H1 (cell line): Measurements from ENCODE around the gene GABBR1. TPM values are rescaled to one million over a fixed set of nuclear protein-coding genes. Genes with fewer than 3 reads are reported as not detected.

Experiments
- CTCF ChIA-PET: fragments of 300-600 bp; sonication (Branson Sonifier 250); formaldehyde crosslinking; loops from one replicate; lab custom pipeline; 2021; ENCODE audit not compliant: partially characterized antibody; lab: Charles Lee
- POLR2A ChIA-PET: fragments of 300-600 bp; sonication (Branson Sonifier 250); formaldehyde crosslinking; loops from one replicate; lab custom pipeline; 2021; ENCODE audit warnings: inconsistent platforms; ENCODE audit not compliant: partially characterized antibody; lab: Charles Lee
- DNase-seq, 2 experiments: peaks; one replicate each; pipeline versions ENCODE4 v3.0.0 to v3.0.0-alpha.2; 2010 to 2022; ENCODE audit warnings: low spot score in 2 of 2, low read depth in 1 of 2, mixed read lengths in 1 of 2
- FAIRE-seq: peaks from 2 replicates; lab custom pipeline; 2011; peaks lifted over from hg19 to GRCh38; lab: Jason Lieb, UNC
- H2AFZ ChIP-seq: 2 replicates; pipeline ENCODE4 v1.8.1; 2012; ENCODE audit warnings: low read length, inconsistent platforms
- H2AK5ac ChIP-seq: 2 replicates; pipeline ENCODE4 v1.6.1; 2013; ENCODE audit warnings: low read depth, low read length
- H2BK120ac ChIP-seq: replicated peaks from 2 replicates; pipeline ENCODE3; 2013; ENCODE audit warnings: low read depth, low read length, inconsistent platforms
- H2BK12ac ChIP-seq: 2 replicates; pipeline ENCODE4 v1.6.1; 2013; ENCODE audit warnings: low read depth, low read length
- H2BK15ac ChIP-seq: 2 replicates; pipeline ENCODE4 v1.6.1; 2013; ENCODE audit warnings: low read length
- H2BK20ac ChIP-seq: 2 replicates; pipeline ENCODE4 v1.6.1; 2013; ENCODE audit warnings: low read length
- H2BK5ac ChIP-seq: 2 replicates; pipeline ENCODE4 v1.6.1; 2013; ENCODE audit warnings: low read depth, low read length
- H3K14ac ChIP-seq: 2 replicates; pipeline ENCODE4 v1.6.1; 2013; ENCODE audit warnings: inconsistent platforms; ENCODE audit not compliant: insufficient read length
- H3K18ac ChIP-seq: 2 replicates; pipeline ENCODE4 v1.6.1; 2013; ENCODE audit warnings: low read length; ENCODE audit errors: extremely low read depth
- H3K23ac ChIP-seq: 2 replicates; pipeline ENCODE4 v1.6.1; 2013; ENCODE audit warnings: inconsistent platforms; ENCODE audit not compliant: insufficient read length
- H3K23me2 ChIP-seq: 2 replicates; pipeline ENCODE4 v1.6.1; 2013; ENCODE audit warnings: low read depth, low read length
- H3K27ac ChIP-seq: 2 replicates; pipeline ENCODE4 v1.6.1; 2011; ENCODE audit warnings: low read depth, low read length, inconsistent platforms
- H3K27me3 ChIP-seq, 4 experiments: replicated peaks in 1 of 4; 1 replicate in 1 of 4; 2 replicates in 3 of 4; pipeline versions ENCODE4 v1.6.1 to v1.8.1; 2011 to 2013; ENCODE audit warnings: low read length in 3 of 4, mild to moderate bottlenecking in 3 of 4, inconsistent platforms in 2 of 4, mixed read lengths in 2 of 4, moderate library complexity in 1 of 4; ENCODE audit not compliant: control insufficient read depth in 3 of 4, insufficient read depth in 3 of 4; ENCODE audit errors: extremely low read depth in 1 of 4
- H3K36me3 ChIP-seq, 4 experiments: 2 replicates each; pipeline versions ENCODE4 v1.6.1 to v1.8.1; 2011 to 2013; ENCODE audit warnings: mild to moderate bottlenecking in 4 of 4, low read length in 3 of 4, moderate library complexity in 2 of 4, control low read depth in 1 of 4, inconsistent platforms in 1 of 4; ENCODE audit not compliant: insufficient read depth in 4 of 4, control insufficient read depth in 2 of 4
- H3K4ac ChIP-seq: replicated peaks from 2 replicates; pipeline ENCODE3; 2013; ENCODE audit warnings: low read length, low read depth, mixed read lengths, inconsistent platforms; ENCODE audit not compliant: insufficient read length
- H3K4me1 ChIP-seq, 4 experiments: replicated peaks in 1 of 4; 1 replicate in 1 of 4; 2 replicates in 3 of 4; pipeline versions ENCODE4 v1.6.1 to v1.8.1; 2011 to 2013; ENCODE audit warnings: low read length in 3 of 4, inconsistent platforms in 2 of 4, mixed read lengths in 1 of 4; ENCODE audit not compliant: insufficient read depth in 4 of 4, control insufficient read depth in 3 of 4
- H3K4me2 ChIP-seq, 2 experiments: 2 replicates each; pipeline versions ENCODE4 v1.6.1 to v1.8.1; 2011 to 2013; ENCODE audit warnings: low read depth in 2 of 2, low read length in 2 of 2, control low read depth in 1 of 2, inconsistent platforms in 1 of 2, mild to moderate bottlenecking in 1 of 2; ENCODE audit not compliant: insufficient read depth in 1 of 2
- H3K4me3 ChIP-seq, 4 experiments: fragments of 200-600, 300-600 bp in 1 of 4; sonication (generic), shearing (Covaris generic), sonication (Bioruptor Twin) in 1 of 4; 2 replicates each; pipeline versions ENCODE4 v1.5.1 to v1.8.1; 2011 to 2016; ENCODE audit warnings: low read length in 4 of 4, low read depth in 3 of 4, control low read depth in 2 of 4, inconsistent platforms in 2 of 4, mild to moderate bottlenecking in 2 of 4, mixed read lengths in 1 of 4, moderate library complexity in 1 of 4; ENCODE audit not compliant: insufficient read depth in 2 of 4; ENCODE audit errors: extremely low read depth in 1 of 4
- H3K56ac ChIP-seq: replicated peaks from 2 replicates; pipeline ENCODE3; 2013; ENCODE audit warnings: low read depth, mild to moderate bottlenecking, mixed read lengths, low read length, inconsistent platforms; ENCODE audit not compliant: insufficient read length
- H3K79me1 ChIP-seq: 2 replicates; pipeline ENCODE4 v1.6.1; 2013; ENCODE audit warnings: low read depth, low read length, control low read depth
- H3K79me2 ChIP-seq, 2 experiments: 2 replicates each; pipeline versions ENCODE4 v1.6.1 to v1.8.1; 2012 to 2013; ENCODE audit warnings: low read length in 2 of 2, mild to moderate bottlenecking in 2 of 2, inconsistent platforms in 1 of 2; ENCODE audit not compliant: insufficient read depth in 2 of 2, control insufficient read depth in 1 of 2
- H3K9ac ChIP-seq, 4 experiments: replicated peaks in 1 of 4; 1 replicate in 1 of 4; 2 replicates in 3 of 4; pipeline versions ENCODE4 v1.6.1 to v1.8.1; 2011 to 2013; ENCODE audit warnings: low read depth in 3 of 4, low read length in 3 of 4, control low read depth in 2 of 4, mild to moderate bottlenecking in 2 of 4, moderate library complexity in 2 of 4, inconsistent platforms in 1 of 4; ENCODE audit errors: extremely low read depth in 1 of 4
- H3K9me3 ChIP-seq, 2 experiments: 2 replicates each; pipeline versions ENCODE4 v1.6.1 to v1.8.1; 2012 to 2013; ENCODE audit warnings: mild to moderate bottlenecking in 2 of 2, moderate library complexity in 2 of 2, control low read depth in 1 of 2, inconsistent platforms in 1 of 2, low read depth in 1 of 2, low read length in 1 of 2, mixed read lengths in 1 of 2; ENCODE audit not compliant: insufficient read depth in 2 of 2
- H4K20me1 ChIP-seq, 2 experiments: replicated peaks in 1 of 2; 2 replicates each; pipeline versions ENCODE3 to v1.8.1; 2011 to 2013; ENCODE audit warnings: inconsistent platforms in 2 of 2, low read length in 2 of 2, mild to moderate bottlenecking in 1 of 2; ENCODE audit not compliant: insufficient read depth in 2 of 2, control insufficient read depth in 1 of 2
- H4K5ac ChIP-seq: 2 replicates; pipeline ENCODE4 v1.6.1; 2013; ENCODE audit warnings: low read length, low read depth, mixed read lengths, inconsistent platforms; ENCODE audit not compliant: insufficient read length
- H4K8ac ChIP-seq: 2 replicates; pipeline ENCODE4 v1.8.0; 2013; ENCODE audit warnings: mild to moderate bottlenecking, moderate library complexity, low read length, inconsistent platforms; ENCODE audit not compliant: insufficient read depth; ENCODE audit errors: extremely low read depth
- H4K91ac ChIP-seq: replicated peaks from 2 replicates; pipeline ENCODE3; 2013; ENCODE audit warnings: low read length, mixed read lengths, inconsistent platforms; ENCODE audit not compliant: insufficient read length
- CREB1 ChIP-seq: IDR thresholded peaks from 2 replicates; pipeline ENCODE4 v1.6.1; 2012; ENCODE audit warnings: inconsistent platforms
- RBBP5 ChIP-seq: IDR thresholded peaks from 2 replicates; pipeline ENCODE4 v1.7.1; 2012; ENCODE audit warnings: low read depth, mild to moderate bottlenecking, inconsistent platforms, low read length, moderate library complexity, borderline replicate concordance
- RFX5 ChIP-seq: IDR thresholded peaks from 2 replicates; pipeline ENCODE4 v1.6.1; 2011; ENCODE audit warnings: low read depth, low read length, improper control_type of control experiment, borderline replicate concordance
- SP1 ChIP-seq: IDR thresholded peaks from 2 replicates; pipeline ENCODE4 v1.6.1; 2011; ENCODE audit warnings: low read depth, low read length
- SRF ChIP-seq: IDR thresholded peaks from 2 replicates; pipeline ENCODE4 v1.6.1; 2011; ENCODE audit warnings: mild to moderate bottlenecking, low read depth, low read length, moderate library complexity
- WGBS, 2 experiments: shearing (Covaris generic) in 1 of 2; methylation state at CpG; one replicate each; pipeline versions ENCODE4 v1.1.6 to v1.1.7; 2013 to 2015; ENCODE audit warnings: low lambda C conversion rate in 2 of 2, mixed read lengths in 2 of 2, inconsistent platforms in 1 of 2, low coverage in 1 of 2, missing lambda C conversion rate in 1 of 2; ENCODE audit not compliant: insufficient replicate concordance in 2 of 2, insufficient coverage in 1 of 2, insufficient read length in 1 of 2; ENCODE audit errors: extremely low coverage in 1 of 2, missing lambda C conversion rate in 1 of 2; 5-methylcytosine and 5-hydroxymethylcytosine counted together
- polyA plus RNA-seq, 7 experiments: library from polyadenylated mRNA; depleted of rRNA in 3 of 7; stranded (reverse) in 5 of 7; unstranded in 2 of 7; fragments of >200 nt in 5 of 7; fragments of 200-250 nt in 2 of 7; gene quantifications; 1 replicate in 5 of 7; 2 replicates in 1 of 7; 4 replicates in 1 of 7; pipeline versions ENCODE4 v1.2.1 to v1.2.3, GENCODE V29; 2011 to 2013; ENCODE audit warnings: missing spikeins in 2 of 7, mixed read lengths in 2 of 7
- total RNA-seq: library from RNA; stranded (reverse); fragmentation: NEBNext Ultra II Directional; extraction: Animal tissue kit (Norgen Biotek cat#: 25700); gene quantifications from 2 replicates; pipeline ENCODE4 v1.2.1, GENCODE V29; 2021

The GABBR1 gene
- total and polyA plus RNA-seq, 2 of the 8 experiments (the other 6 are each of a cell fraction or from before 2014, with no cell fraction given) = 75.9 to 78.3 TPM

DNA sequence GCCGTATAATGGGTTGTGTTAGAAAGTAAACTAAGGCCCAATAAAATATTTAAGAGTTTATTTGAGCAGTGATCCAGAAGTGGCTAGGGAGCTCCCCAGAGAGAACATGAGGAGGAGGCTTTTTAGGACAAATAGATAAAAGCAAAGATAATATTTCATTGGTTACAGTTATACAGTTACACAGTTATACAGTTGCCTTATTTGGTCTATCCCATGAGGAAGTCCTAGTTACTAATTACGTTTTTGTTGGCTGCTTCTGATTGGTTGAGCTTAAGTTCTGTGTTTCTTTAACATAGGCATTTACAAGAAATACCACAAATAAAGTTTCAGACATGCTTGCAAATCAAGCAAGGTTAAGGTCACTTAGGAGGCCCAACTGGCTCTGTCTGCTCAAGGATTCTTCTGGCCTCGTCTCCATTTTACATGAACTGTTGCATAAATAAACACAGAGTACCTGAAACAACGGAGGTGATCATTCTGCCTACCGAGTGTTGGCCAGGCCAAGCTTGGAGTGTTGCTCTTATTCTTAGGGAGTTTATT is 80.4 kb downstream of the GABBR1 start:
- H2BK120ac ChIP-seq = no peak overlapping the region
- H3K9ac ChIP-seq = no peak overlapping the region
- no peak overlapping the region for H4K8ac ChIP-seq
- no peak overlapping the region for H3K56ac ChIP-seq
- POLR2A ChIA-PET = interaction anchor here (2.0 kb wide), 1 partner anchor 46 kb away, joined by 9 read pairs; no protein-coding TSS in a partner anchor
- peaks cover 11% of the 10 kb centered on the region for H3K23me2 ChIP-seq
- TF ChIP-seq SP1 (0 out of 2 replicates have a peak, but pooled peaks have one; percentile 25), RFX5 (peak; percentile 96), RBBP5 (no peak), CREB1 (peak; percentile 86), SRF (peak; percentile 51; the same call in 1 of the 2 replicates)
- CTCF ChIA-PET = interaction anchor here (0.8 to 1.4 kb wide), 3 partner anchors 18 to 137 kb away, joined by 3 read pairs; no protein-coding TSS in a partner anchor
- no peaks in the 10 kb centered on the region for H3K79me1 ChIP-seq
- no peak overlapping the region for H3K14ac ChIP-seq
- H2BK15ac ChIP-seq = no peak overlapping the region
- H3K4me3 ChIP-seq = peak overlapping the region in 3 of 4 experiments; percentile 36 to 55 (median 44); a peak in 5 of 8 replicates
- FAIRE-seq (peak; percentile 55), DNase-seq (peak in 1 of 2 experiments; percentile 7)
- no peak overlapping the region for H3K23ac ChIP-seq
- H3K27me3 ChIP-seq = peaks cover 26 to 51% (median 45%) of the 10 kb centered on the region in 4 experiments
- no peak overlapping the region for H2BK12ac ChIP-seq
- H3K36me3 ChIP-seq = no peaks in the 10 kb centered on the region; a peak in 1 of 8 replicates
- H2BK5ac ChIP-seq = no peak overlapping the region
- no peaks in the 10 kb centered on the region for H4K20me1 ChIP-seq
- H3K27ac ChIP-seq = no peak overlapping the region
- H3K4me1 ChIP-seq = peaks cover 4 to 12% (median 7%) of the 10 kb centered on the region in 4 experiments; a peak in 6 of 7 replicates
- no peak overlapping the region for H2BK20ac ChIP-seq
- H4K5ac ChIP-seq = no peak overlapping the region
- no peak overlapping the region for H3K18ac ChIP-seq
- H3K79me2 ChIP-seq = no peaks in the 10 kb centered on the region
- no peak overlapping the region for H3K4ac ChIP-seq
- no peak overlapping the region for H2AFZ ChIP-seq
- H3K4me2 ChIP-seq = peak overlapping the region; percentile 75 to 96
- H3K9me3 ChIP-seq = no peaks in the 10 kb centered on the region; a peak in 1 of 4 replicates
- H4K91ac ChIP-seq = no peak overlapping the region
- WGBS, 2 experiments = 46% methylated on average over 5 of the region's 5 CpGs; no CpG with 5 or more reads in 1 of the 2 experiments
- H2AK5ac ChIP-seq = no peak overlapping the region
